Right kidney (tissue), 1 donor: ENCODE data around the gene SMURF1.

Source experiments
- DNase-seq: peaks from one replicate; pipeline ENCODE4 v3.0.0-alpha.2; 2016

SMURF1 gene

DNA sequence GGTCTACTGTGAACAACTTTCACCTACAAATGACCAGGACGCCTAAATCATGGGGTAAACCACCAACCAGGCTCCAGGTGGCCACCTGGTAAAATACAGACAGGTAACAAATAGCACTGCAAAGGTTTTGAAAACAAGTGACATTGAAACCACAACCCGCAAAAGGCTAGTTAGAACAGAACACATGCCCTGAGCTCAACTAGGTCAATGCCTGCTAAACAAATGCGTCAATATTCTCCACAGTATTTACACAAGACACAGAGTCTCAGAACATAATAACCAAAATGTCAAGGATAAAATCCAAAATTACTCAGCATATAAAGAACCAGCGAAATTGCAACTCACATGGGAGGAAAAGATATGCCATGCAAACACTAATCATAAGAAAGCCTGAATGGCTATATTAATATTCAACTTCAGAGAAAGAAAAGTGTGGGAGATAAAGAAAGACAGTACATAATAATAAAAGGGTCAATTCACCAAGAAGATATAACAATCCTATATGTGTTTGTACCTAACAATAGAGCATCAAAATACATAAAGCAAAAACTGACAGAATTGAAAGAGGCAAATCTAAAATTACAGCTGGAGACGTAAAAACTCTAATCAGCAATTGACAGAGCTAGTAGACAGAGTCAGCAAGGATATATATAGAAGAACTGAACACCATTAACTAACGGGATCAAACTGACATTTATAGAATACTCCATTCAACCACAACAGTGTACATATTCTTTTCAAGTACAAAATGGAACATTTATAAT lies 47.6 kb downstream of the SMURF1 start:
- DNase-seq = no peak

DNA sequence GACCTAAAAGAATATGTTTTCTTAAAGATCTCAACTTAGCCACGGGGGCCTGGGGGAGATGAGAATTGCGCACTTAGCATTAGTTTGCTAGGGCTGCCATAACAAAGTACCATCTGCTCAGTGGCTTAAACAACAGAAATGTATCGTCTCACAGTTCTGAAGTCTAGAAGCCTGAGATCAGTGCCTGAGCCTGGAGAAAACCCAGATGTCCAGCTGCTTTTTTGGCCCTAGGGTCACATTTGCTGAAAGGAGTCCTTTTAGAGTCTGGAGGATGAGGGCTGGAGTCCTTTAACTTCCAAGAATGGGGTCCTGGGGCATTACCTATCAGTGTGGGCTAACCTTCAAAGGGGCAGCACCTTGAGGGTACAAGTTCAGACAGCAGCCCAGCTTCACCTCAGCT lies 48.2 kb downstream of the SMURF1 start:
- DNase-seq = no peak

DNA sequence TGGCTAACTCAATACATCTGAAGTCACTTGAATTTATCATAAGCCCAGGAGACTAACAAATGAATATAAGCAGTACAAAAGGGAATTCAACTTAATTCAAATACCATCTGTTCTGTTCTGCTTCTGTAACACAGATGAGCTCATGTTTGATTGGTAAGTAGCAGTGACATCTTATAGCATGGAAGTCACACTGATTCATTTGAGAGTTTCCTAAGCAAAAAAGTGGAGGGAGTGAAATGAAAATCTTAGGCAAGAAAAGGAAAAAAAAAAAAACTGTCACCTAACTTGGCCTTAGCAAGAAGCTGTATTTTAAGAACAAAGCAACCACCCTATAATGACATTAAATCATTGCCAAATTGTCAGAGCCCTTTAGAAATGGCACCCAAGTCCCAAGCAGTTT lies 49.5 kb downstream of the SMURF1 start:
- DNase-seq = no peak

DNA sequence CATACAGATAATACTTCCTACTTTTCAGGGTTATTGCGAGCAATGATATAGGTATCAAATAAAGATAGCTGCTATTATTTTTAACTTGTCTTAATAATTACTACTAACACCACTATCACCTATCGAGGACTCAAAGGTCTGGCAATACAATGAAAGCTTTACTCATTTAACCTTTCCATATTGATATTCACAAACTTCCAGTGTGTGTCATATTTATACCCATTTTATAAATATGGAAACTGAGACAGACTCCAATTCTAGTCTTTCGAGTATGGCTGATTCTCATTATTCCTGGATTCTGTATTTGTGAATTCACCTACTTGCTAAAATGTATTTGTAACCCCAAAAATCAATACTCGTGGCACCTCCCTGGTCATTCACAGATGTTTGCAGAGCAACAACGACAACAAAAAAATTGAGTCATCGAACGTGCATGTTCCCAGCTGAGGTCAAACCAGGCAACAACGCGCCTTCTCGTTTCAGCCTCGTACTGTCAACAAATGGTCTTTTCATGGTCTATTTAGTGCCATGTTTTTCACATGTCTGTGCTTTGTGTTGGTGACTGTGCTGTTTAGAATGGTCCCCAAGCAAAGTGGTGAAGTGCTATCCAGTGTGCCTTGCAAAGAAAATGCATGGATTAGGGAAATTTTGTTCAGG lies 51.7 kb downstream of the SMURF1 start:
- DNase-seq = no peak

DNA sequence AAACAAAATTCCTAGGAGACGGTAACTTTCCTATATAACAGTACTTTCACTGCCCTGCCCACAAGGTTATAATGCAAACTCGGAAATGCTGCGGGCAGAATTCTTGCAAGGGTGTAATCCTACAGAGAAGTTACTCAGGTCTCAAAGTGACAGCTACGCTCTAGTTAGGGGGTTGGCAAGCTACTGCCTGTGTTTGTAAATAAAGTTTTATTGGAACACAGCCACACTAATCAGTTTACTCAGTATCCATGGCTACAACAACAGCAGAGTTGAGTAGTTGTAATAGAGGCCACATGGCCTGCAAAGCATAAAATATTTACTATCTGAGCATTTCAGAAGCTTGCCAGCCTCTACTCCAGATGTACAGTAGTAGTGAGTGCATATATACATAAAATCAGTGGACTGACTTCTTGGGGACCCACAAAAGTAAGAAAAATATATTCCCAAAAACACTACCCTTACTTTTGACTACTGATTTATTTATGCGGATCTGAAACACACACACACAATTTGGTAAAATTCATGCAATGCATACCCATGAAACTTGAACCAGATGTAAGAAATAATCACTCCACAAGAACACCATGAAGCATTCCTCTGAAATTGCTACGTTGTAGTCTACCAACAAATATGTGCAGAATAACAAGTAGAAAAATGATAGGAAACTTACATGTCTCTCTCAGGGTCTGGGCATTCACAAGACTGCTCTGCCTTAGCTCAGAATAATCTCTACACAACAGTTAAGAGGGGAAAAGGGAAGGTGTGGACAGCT lies 53.0 kb downstream of the SMURF1 start:
- no peak for DNase-seq

DNA sequence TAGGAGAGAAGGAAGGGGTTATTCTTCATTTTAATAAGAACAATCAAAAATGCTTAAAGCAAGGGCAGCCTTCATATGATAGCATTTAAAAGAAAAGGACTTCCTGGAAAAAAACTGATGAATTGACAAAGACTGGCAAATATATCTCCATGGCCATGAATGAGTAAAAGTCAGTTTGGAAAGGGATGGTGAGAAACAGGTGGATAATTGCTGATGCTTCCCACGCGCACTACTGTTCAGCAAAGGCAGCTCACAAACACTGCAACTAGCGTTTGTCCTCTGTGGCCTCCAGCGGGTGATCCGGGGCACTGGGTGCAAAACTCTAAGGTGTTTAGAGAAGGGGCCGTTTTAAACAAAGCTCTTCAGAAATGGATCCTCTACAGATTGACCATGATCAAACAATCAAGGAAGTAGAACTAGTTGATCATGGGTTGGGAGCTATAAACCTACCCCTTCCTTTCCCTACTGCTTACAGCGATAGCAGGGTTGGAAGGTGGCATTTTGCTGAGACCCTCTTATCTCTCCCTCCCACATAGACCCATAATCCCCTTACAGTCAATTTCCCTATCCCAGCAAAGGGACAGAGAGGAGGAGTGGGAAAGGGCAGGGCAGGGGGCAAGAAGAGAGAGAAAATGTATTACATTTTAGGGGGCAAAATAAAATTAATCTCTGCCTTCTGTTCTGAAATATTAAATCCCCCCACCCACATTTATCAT lies 53.8 kb downstream of the SMURF1 start:
- no peak for DNase-seq

DNA sequence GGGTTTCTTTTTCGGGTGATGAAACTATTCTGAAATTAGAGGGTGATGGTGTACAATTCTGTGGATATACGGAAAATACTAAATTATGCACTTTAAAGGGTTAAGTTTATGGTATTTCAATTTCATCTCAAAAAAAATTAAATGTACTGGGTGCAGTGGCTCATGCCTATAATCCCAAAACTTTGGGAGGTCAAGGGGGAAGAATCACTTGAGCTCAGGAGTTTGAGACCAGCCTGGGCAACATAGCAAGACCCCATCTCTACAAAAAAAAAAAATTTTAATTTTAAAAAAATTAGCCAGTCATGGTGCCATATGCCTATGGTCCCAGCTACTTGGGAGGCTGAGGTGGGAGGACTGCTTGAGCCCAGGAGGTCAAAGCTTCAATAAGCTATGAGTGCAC lies 57.0 kb downstream of the SMURF1 start:
- no peak for DNase-seq

DNA sequence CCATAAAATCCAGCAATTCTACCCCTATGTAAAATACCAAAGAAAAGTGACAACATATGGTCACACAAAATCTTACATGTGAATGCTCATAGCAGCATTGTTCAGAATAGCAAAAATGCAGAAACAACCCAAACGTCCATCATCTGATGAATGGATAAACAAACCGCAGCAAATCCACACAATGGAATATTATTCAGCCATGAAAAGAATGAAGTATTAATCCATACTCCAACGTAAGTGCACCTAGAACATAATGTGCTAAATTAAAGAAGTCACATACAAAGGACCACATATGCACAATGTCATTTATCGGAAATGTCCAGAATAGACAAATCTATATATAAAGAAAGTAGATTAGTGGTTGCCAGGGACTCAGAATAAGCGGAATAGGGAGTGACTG lies 57.4 kb downstream of the SMURF1 start:
- DNase-seq = no peak

DNA sequence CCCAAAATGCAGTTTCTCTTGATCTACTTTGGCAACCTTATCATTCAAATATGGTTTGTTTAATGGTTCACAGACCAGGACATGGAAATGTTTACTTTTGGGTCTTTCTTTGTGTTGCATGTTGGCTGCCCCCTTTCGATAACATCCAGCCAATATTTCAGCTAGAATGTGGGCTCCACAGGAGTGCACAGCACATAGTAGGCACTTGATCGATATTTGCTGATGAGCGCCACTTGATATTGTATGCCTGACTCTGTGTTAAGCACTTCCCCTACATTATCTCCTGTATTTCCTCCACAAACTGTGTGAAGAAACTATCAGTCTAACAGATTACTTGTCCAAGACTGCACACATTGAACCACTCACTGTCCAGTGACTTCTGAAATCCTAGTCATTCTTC lies 60.2 kb downstream of the SMURF1 start:
- DNase-seq = no peak

DNA sequence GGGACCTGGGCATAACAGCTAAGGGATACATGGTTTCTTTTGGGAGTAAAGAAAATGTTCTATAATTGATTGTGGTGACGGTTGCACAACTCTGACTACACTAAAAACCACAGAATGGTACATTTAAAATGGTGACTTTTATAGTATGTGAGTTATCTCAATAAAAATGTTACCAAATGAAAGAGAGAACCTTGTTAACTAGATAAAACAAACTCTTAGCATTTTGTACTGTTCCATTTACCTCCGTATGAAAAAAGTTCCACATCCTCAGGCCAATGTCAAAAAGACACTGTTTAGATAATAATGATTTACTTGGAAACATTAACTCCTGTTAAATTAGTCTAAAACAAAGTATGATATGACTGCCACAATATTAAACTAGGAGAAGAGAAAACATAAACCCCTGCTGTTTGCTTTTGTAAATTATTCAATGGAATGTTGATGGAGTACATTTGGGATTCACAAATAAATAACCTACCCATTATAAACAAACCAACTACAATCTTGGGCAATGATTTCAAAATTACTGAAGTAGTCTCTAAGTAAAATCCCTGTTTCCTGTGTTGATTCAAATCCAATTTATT lies 60.7 kb downstream of the SMURF1 start:
- DNase-seq = no peak

DNA sequence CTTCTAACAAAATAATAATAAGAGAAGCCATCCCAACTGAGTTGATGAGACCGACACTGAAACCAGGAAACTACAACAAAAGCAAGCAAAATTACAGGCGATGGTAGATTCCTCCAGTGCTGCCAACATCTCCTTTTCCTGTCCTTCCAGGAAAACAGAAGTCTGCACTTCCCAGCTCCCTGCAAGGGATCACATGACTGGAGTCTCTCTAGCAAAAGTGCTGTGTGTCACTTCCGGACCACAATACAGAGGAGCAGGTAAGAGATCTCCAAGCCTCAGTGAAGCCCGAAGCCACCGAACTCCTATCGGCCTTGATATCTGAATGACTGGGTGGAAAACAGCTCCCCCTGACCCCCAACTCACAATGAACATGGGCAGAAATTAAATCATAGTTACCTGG lies 63.2 kb downstream of the SMURF1 start:
- no peak for DNase-seq

DNA sequence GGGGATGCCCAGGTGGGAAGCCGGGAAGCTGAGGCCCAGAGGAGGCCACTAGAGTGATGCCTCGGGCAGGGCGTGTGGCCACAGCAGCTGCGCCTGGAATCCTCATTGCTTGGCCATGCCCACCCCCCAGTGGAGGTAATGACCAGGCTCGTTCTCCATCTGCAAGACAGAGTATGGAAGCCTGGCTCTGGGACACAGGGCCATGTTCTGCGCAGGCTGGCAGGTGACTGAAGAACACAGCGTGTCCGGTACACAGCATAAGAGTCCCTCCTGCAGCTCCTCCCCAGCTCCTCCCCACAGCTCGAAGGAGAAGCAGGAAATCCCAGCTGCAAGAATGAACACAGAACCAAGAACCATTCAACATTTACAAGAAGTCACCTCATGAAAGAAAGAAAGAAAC lies 64.8 kb downstream of the SMURF1 start:
- DNase-seq = no peak

DNA sequence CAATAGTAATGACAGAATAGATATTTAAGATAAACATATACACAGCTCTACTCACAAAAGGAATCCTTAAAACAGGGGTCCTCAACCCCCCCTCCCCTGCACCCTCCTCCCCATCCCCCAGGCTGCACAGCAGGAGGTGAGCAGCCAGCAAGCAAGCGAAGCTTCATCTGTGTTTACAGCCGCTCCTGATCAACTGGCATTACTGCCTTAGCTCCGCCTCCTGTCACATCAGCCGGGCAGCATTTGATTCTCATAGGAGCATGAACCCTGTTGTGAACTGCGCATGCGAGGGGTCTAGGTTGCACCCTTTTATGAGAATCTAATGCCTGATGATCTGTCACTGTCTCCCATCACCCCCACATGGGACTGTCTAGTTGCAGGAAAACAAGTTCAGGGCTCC lies 65.5 kb downstream of the SMURF1 start:
- no peak for DNase-seq

DNA sequence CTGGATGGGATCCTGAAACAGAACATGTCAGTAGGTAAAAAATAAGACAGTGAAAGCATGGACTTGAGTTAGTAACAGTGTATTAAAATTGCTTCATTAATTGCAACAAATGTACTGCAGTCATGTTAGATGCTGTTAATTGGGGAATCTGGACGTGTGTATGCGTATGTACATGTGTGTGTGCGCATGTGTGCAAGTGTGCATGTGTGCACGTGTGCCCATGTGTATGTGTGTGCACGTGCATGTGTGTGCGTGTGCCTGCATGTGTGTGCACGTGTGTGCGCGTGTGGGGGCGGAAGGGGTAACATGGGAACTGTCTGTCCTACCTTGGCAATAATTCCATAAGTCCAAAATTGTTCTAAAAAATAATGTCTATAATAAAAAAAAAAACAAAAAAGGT lies 67.3 kb downstream of the SMURF1 start:
- DNase-seq = no peak

DNA sequence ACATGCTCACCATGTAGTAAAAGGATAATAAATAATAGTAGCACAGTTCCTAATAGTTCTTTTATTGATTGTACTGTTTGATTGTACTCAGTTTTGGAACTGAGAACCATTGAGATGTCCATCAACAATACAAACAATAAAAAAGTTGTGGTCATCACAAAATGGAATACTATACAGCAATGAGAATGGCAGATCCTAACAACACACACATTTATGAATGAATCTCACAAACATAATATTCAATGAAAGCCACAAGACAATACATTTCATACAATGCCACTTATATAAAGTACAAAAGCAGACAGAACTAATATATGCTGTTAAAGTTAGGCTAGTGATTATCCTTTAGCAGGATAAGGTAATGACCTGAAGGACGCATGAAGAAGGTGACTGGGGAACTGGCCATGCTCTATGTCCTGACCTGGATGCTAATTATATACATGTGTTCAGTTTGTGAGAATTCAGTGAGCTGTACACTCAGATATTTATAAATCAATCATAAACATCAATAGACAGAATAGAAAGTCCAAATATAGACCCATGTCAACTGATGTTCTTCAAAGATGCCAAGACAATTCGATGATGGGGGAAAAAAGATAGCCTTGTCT lies 70.0 kb downstream of the SMURF1 start:
- DNase-seq = no peak

DNA sequence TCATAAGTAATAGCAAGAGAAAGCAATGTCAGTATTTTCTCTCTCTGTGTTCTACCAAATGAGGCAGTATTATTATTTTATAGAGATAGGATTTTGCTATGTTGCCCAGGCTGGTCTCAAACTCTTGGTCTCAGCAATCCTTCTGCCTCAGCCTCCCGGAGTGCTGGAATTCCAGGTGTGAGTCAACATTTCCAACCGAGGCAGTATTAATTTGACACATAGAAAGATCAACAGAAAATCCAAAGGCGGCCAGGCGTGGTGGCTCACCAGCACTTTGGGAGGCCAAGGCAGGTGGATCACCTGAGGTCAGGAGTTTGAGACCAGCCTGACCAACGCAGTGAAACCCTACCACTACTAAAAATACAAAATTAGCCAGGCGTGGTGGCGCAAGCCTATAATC lies 71.8 kb downstream of the SMURF1 start:
- no peak for DNase-seq

DNA sequence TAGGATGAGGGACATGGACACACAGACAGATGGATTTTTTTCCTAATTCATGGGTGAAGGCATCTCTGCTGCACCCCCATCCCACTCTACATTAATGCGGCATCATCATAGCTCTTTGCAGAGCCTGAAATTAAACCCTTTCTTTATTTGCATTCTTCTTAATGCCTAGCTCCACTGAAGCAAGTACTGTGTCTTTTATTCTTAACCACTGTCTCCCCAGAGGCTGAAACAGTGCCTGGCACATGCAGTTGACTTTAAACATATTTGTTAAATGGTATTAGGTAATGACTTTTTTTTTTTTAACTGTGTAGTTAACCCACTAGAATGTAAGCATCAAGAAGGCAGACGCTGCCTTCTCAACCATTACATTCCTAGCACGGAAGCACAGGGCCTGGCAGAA lies 73.5 kb downstream of the SMURF1 start:
- no peak for DNase-seq

DNA sequence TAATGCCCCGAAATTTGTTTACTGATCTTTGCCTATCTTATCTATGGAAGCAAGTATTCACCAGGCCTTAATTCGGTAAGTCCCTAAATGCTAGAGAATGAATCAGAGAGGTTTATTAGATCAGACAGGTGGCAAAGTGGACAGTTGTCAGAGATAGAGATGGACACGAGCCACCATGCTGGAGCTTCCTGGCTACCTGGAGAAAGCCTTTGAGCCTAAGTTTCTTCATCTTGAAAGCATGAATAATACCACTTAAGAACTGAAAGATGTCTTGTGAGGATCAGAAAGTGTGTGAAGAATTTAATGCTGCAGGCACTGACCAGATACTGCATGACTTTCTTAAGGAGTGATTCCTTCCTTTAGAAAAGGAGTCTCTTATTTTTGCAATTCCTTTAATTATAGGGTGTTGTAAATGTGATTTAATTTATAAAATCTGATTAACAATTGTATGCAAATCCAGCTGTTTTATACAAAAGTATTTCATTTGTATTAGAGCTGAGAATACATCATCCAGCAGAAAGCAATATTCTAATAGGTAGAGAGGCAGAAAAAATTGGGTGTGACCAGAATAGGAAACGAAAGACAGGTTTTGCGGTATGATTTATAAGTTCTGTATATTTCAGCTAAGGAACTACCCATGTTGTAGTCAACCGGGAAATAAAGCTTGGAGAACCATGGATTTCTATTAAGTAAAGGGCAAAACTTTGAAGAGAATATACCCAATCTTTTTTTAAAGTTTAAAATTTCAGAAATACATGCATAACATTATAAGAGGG lies 82.7 kb downstream of the SMURF1 start:
- DNase-seq = no peak

DNA sequence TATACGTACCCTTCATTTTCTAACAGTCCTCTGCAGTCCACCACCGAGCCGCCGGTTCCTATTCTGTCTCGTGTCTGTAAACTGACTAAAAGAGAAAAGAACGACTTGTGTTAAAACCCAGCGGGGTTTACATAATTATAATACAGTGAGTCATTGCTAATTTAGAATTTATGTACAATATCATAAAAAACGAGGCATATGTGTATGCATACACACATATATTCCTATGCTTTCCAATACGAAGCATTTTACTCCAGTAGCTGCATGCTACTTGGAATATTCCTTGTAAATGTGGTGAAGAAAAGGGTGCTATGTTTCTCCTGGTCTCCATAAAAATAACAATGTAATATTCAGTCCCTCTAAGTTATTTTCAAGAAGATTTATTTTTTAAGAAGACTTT lies 89.1 kb downstream of the SMURF1 start:
- DNase-seq = no peak

DNA sequence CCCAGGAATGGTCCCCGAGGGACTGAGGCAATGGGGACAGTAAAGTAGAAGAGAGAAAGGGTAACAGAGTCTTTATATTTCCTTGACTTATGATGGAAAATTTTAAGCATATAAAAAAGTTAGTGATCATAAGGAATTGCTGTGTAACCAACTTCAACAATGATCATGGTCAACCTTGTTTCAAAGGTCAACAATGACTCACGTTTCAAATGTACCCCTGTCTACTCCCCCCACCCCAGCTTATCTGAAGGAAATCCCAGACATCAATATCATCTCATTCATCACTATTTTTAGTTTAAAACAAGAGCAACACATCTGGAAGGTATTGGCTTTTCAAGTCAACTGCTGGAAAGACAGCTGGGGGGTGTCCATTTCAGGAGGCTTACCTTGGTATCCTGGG lies 92.9 kb downstream of the SMURF1 start:
- no peak for DNase-seq

DNA sequence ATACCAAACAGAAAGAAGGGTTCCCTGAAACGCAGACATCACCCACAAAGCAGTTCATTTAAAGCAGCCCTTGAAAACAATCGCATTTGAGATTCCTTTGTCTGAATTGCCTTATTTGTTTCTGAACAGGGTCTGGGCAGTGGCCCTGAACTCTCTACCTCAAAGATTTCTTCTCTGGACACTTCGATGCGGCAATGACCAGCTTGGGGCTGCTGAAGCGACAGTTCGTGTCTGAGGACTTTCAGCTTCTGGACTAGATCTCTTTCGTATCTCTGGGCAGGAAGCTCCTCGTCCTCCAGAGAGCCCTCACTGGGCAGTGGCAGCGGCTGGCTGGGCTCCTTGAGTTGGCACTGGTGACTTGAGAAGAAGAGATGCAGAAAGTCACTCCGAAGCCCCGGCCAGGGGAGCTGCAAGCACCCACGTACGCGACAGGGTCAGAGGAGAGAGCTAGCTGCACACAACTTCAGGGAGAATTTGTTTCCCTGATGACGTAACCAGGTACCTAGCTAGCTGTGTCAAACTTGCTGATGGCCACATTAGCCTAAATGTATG lies 96.3 kb downstream of the SMURF1 start:
- no peak for DNase-seq
